Stromal cell of bone marrow (primary cell): ENCODE results near the gene GOLGA1.

ENCODE experiments used
- DNase-seq: peaks from one replicate; pipeline ENCODE4 v3.0.0-alpha.2; 2012; ENCODE audit warnings: low read depth

Gene GOLGA1

DNA sequence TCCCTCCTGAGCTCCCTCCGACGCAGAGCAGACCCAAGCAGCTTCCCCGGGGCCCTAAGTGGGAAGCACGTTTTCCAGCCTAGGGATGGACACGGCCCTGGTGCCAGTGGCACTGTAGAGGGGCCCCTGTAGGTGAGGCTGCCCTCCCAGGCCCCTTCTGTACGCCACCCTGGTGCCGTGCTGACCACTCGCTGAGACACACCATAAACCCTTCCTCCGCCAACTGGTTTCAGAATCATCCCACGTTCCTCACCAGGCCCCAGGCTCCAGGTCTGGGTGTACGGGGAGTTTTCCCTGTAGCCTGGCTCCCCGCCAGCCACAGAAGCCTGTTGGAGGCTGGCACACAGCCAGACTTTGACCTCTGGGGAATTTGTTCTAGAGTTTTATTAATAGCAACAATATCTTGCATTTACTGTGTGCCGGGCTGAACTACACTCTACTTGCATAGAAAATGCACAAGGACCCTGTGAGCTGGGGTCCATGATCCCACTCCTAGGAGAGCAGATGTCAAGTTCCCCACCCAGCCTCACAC is 105.8 kb downstream of the GOLGA1 start:
- DNase-seq = no peak

DNA sequence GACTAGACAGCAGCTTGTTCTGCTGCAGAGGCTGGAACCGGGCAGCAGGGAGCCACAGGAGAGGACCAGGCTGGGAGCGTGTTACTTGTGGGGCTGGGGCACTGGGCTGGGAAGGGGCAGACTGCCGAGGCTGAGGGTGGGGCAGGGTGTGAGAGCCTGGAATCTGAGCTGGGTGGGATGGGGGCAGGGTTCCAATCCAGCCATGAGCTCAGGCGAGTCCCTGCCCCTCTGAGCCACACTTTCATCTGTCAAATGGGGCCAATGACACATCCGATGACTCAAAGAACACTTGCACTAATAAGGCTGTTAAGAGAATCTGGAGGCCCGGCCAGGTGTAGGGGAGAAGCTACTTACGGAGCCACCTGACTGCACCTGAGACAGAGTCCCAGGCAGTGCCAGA is 106.3 kb downstream of the GOLGA1 start:
- DNase-seq = peak; percentile 51

GRCh38 chr9:124831642-124832364 is 109.1 kb downstream of the GOLGA1 start:
- no peak for DNase-seq

DNA sequence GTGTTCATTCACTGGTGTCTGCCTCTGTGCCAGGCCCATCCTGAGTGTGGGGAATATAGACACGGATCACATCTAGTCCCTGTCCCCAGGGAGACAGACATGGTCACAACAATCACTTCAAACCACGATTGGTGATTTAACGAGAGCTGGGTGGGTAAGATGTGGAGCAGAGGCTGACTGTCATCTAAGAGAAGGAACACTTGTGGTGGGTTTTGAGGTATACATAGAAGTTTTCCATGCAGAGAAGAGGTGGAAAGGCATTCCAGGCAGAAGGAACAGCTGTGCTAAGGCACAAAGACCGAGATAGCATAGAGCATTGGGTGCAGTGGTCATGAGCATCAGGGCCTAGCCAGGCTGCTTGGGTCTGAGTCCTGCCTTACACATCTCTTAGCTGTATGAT is 110.3 kb downstream of the GOLGA1 start:
- DNase-seq = no peak

GRCh38 chr9:124829334-124829669 is 111.6 kb downstream of the GOLGA1 start:
- DNase-seq = no peak

DNA sequence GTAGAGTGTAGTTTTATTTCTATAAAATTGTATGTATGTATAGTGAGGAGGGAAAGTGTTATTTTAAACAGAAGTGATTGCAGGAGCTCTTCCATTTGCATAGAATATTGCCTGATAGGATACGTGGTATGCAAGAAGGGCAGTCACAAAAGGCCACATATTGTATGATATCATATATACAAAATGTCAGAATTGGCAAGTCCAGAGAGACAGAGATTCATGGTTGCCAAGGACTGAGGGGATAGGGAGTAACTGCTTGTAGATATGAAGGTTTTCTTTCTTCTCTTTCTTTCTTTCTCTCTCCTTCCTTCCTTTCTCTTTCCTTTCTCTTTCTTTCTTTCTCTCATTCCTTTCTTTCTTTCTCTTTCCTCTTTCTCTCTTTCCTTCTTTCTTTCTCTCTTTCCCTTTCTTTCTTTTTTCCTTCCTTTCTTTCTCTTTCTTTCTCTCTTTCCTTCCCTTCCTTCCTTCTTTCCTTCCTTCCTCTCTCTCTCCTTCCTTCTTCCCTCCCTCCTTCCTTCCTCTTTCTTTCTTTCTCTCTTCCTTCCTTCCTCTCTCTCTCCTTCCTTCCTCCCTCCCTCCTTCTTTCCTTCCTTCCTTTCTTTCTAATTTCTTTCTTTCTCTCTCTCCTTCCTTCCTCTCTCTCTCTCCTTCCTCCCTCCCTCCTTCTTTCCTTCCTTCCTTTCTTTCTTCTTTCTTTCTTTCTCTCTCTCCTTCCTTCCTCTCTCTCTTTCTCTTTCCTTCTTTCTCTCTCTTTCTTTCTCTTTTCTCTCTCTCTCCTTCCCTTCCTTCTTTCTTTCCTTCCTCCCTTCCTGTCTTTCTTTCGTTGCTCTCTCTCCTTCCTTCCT is 112.2 kb downstream of the GOLGA1 start:
- no peak for DNase-seq
